RWPE1 (cell line): ENCODE measurements around the gene UQCC2.

Experiments used
- CTCF ChIA-PET: fragments of 350-600 bp; sonication (Branson Sonifier 250); formaldehyde crosslinking; extraction: SDS; loops from one replicate; lab custom pipeline; 2021; lab: Yijun Ruan, JAX
- POLR2A ChIA-PET: fragments of 400-600 bp; formaldehyde crosslinking; extraction: SDS; loops from one replicate; lab custom pipeline; 2020; ENCODE audit warnings: antibody characterized with exemption; ENCODE audit not compliant: low non-redundant PET; lab: Yijun Ruan, JAX
- DNase-seq: peaks from one replicate; pipeline ENCODE4 v3.0.0; 2012; ENCODE audit warnings: low spot score
- H3K27ac ChIP-seq: fragments of 450-650 bp; 2 replicates; pipeline ENCODE4 v1.5.1; 2017
- CTCF ChIP-seq: fragments of 450-650 bp; conservative IDR thresholded peaks from 2 replicates; pipeline ENCODE4 v1.5.1; 2017; ENCODE audit warnings: low read depth, mild to moderate bottlenecking

The UQCC2 gene

GRCh38 chr6:33677689-33678088, 33.8 kb downstream of the UQCC2 start:
- CTCF ChIA-PET, result no interaction called here

DNA sequence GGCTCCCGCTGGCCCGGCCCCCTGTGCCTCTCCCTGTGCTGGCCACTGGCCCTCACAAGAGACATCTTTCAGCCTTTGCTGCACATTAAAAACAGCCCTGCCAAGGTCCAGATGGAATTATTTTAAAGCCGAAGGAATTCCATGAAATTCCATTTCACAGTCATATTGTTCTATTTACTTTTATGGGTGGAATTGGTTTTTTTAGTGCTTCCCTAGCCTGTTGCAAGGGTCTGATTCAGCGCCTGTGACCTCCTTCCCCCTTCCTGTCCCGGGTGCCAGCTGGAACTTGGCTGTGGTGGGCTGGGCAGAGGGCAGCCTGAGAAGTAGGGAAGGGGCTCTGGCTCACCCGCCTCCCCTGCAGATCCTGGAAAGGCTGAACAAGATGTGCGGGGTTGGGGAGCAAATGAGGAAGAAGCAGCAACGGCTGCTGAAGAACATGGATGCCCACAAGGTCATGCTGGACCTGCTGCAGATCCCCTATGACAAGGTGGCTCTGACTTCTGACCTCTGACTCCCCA, 34.3 kb downstream of the UQCC2 start:
- no peak for DNase-seq
- CTCF ChIA-PET, result no interaction called here
- H3K27ac ChIP-seq, result peak overlapping the region; percentile 62
- POLR2A ChIA-PET, result no interaction called here
- TF ChIP-seq CTCF, result no peak

More at GRCh38 chr6:33677689-33678088, 33.8 kb downstream of the UQCC2 start:
- no peak for TF ChIP-seq CTCF
- DNase-seq, result no peak
- peak overlapping the region; percentile 62 for H3K27ac ChIP-seq
- POLR2A ChIA-PET, result no interaction called here

DNA sequence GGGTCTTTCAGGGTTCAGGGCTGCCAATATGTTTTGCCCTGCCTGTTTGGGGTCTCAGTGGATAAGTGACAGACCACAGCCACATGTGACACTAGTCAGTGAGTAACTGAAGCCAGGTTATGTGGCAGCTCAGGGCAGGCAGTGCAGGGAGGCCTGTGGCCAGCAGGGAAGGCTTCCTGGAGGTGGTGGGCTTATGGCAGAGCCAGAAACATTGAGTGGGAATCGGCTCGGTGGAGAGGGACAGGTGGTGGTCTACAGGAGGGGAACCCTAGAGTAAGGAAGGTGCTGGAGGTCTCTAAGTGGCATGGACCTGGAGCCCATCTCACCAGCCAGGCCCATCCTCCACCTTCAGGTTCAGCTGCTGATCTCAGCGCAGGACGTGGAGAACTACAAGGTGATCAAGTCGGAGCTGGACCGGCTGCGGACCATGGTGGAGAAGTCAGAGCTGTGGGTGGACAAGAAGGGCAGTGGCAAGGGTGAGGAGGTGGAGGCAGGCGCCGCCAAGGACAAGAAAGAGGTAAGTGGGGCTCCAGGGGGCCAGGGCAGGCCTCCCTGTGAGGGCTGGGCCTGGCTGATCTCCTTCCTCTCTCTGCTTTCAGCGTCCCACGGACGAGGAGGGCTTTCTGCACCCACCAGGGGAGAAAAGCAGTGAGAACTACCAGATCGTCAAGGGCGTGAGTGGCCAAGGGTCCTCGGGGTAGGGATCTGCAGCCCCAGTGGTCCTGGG, 34.9 kb downstream of the UQCC2 start:
- no peak for DNase-seq
- POLR2A ChIA-PET, result no interaction called here
- CTCF ChIA-PET, result no interaction called here
- peak overlapping the region; percentile 62 for H3K27ac ChIP-seq
- TF ChIP-seq CTCF, result no peak

GRCh38 chr6:33675968-33676367, 35.5 kb downstream of the UQCC2 start:
- POLR2A ChIA-PET, result no interaction called here
- DNase-seq, result no peak
- CTCF ChIA-PET, result interaction anchor here (0.6 kb wide), 1 partner anchor 12 kb away, joined by 4 read pairs; no protein-coding TSS in a partner anchor
- H3K27ac ChIP-seq, result peak overlapping the region; percentile 62
- TF ChIP-seq CTCF, result no peak

DNA sequence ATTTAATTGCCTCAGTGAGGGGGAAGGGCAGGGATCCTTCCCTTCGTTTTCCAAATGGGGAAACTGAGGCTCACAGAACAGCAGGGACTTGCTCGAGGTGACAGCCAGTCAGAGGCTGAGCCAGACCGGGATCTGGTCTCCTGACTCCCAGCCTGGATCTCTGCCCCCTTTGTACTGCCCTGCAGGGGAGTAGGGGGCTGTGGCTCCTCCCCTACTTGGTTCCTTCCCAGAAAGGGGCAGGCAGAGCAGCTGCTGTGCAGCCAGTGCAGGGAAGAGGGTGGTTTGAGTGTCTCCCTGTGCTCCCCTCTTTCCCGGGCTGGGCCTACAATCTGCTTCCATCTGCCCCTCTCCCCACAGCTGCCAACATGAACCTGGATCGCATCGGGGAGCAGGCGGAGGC, 37.6 kb downstream of the UQCC2 start:
- TF ChIP-seq CTCF, result no peak
- H3K27ac ChIP-seq, result peak overlapping the region; percentile 87
- CTCF ChIA-PET, result interaction anchor here (0.6 kb wide), 1 partner anchor 115 kb away, joined by 3 read pairs; no protein-coding TSS in a partner anchor
- no peak for DNase-seq
- POLR2A ChIA-PET, result no interaction called here

- peak; percentile 73 for DNase-seq
- ChIA-PET POLR2A (no interaction called here), CTCF (interaction anchor here (0.5 to 1.3 kb wide), 6 partner anchors 10 to 83 kb away, joined by 3 to 6 read pairs (median 4); no protein-coding TSS in a partner anchor)
- peak; percentile 65 for TF ChIP-seq CTCF
- peak overlapping the region; percentile 87 for H3K27ac ChIP-seq
Measured at GRCh38 chr6:33672808-33673207, 38.7 kb downstream of the UQCC2 start.
